HG03571 (cell line): ENCODE data around the gene PPP1R14B.
A peak's percentile ranks its signal among the peaks of the same experiment; 100 is the strongest.

ENCODE experiments used
- ATAC-seq: cut with Tn5 transposase; IDR thresholded peaks from one replicate; pipeline ENCODE4 v1.9.1; 2021; ENCODE audit not compliant: unreplicated experiment

PPP1R14B gene

GRCh38 chr11:64246871-64247728 is at the start of gene PPP1R14B:
PPP1R14B (minus strand) TSS chr11:64246943; CDS start chr11:64246673, 270 bp downstream.
- peak; percentile 34 for ATAC-seq

- ATAC-seq, result no peak
Measured at GRCh38 chr11:64296236-64296635, 49.5 kb upstream of the PPP1R14B start.

- ATAC-seq, result no peak
Measured at GRCh38 chr11:64295760-64296159, 49.0 kb upstream of the PPP1R14B start.

GRCh38 chr11:64294774-64295173 is 48.0 kb upstream of the PPP1R14B start:
- no peak for ATAC-seq

GRCh38 chr11:64292460-64293254 is 45.9 kb upstream of the PPP1R14B start:
- ATAC-seq, result no peak

GRCh38 chr11:64291752-64292459 is 45.2 kb upstream of the PPP1R14B start:
- no peak for ATAC-seq

GRCh38 chr11:64291262-64291751 is 44.6 kb upstream of the PPP1R14B start, which contains the start of gene KCNK4:
KCNK4 (plus strand) TSS chr11:64291302; CDS start chr11:64293019, 1,717 bp downstream.
- ATAC-seq, result no peak

GRCh38 chr11:64290352-64291261 is 43.9 kb upstream of the PPP1R14B start:
- ATAC-seq, result no peak

- ATAC-seq, result no peak
Measured at GRCh38 chr11:64289002-64289564, 42.3 kb upstream of the PPP1R14B start.

- no peak for ATAC-seq
Measured at GRCh38 chr11:64288353-64288750, 41.6 kb upstream of the PPP1R14B start.

GRCh38 chr11:64287676-64288352 is 41.1 kb upstream of the PPP1R14B start:
- no peak for ATAC-seq

GRCh38 chr11:64286801-64287159 is 40.0 kb upstream of the PPP1R14B start:
- ATAC-seq, result no peak

- no peak for ATAC-seq
Measured at GRCh38 chr11:64285885-64286800, 39.4 kb upstream of the PPP1R14B start.

GRCh38 chr11:64284962-64285884 is 38.5 kb upstream of the PPP1R14B start, which contains the start of gene GPR137:
GPR137 (plus strand) TSS chr11:64285848; CDS start chr11:64286525, 677 bp downstream.
- ATAC-seq, result peak; percentile 49

- peak; percentile 62 for ATAC-seq
Measured at GRCh38 chr11:64284048-64284961, 37.6 kb upstream of the PPP1R14B start, which contains the start of gene BAD. BAD (minus strand) TSS chr11:64284665; CDS start chr11:64284368, 297 bp downstream.

GRCh38 chr11:64283092-64283491 is 36.3 kb upstream of the PPP1R14B start:
- ATAC-seq, result no peak
